ENCODE measurements around the gene S100A2.
A peak's percentile ranks its signal among the peaks of the same experiment; 100 is the strongest.
"Not testable (repeated sequence)": the region's sequence is repeated elsewhere in the genome, so short reads cannot be mapped to it uniquely, and the experiment has no call there.

Gene S100A2

DNA sequence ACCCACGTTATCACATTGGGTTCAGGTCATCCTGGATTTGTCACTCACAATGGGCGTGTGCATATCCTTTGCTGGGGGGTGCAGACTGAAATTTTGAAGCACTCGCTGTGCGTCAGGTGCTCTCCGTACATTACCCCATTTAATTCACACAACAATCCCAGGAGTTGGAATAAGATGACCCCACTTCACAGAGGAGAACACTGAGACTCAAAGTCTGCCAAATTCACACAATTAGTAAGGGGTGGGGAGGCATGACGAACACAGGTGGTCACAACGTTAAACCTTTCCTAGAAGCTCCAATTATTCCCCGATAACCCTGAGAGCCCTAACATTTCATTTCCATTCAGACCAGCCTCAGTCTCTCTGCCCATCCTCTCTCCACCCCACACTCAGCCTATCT lies 3.8 kb upstream of the S100A2 start:
- intact Hi-C loops (cut with DNase I) = no loop called here
- no peak for DNase-seq

DNA sequence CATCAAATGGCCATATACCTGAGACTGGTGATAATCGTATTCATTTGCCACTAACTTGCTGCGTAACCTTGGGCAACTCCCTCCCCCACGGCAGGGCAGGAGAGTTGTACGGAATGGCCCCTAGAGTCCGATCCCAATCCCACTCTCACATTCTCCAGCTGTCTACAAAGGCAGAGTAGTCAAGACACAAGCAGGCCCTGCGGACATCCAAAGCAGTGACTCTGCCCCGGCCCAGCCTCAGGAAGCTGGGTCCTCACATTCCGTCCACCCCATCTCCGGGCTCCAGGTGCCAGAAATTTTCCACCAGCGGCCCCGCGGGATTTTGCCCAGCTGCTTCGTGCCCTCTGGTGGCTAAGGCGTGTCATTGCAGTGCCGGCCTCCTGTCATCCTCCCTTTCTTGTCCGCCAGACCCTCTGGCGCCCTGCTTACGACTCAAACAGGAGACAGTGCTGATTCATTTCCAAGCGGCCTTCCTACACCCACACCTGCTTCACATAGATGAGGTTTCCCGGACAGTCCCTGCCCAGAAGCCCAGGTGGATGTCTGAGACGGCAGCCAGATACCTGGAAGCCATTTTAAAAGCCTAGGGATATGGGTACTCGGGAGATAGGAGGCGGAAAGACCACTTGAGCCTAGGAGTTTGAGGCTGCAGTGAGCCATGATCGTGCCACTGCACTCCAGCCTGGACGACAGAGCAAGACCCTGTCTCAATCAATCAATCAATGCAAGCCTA lies 2.9 kb upstream of the S100A2 start:
- intact Hi-C loops (cut with DNase I) = loop anchor here (1.0 kb wide), 1 partner anchor 58 kb away; no protein-coding TSS in a partner anchor
- DNase-seq = peak; percentile 74 to 96 (median 88)

DNA sequence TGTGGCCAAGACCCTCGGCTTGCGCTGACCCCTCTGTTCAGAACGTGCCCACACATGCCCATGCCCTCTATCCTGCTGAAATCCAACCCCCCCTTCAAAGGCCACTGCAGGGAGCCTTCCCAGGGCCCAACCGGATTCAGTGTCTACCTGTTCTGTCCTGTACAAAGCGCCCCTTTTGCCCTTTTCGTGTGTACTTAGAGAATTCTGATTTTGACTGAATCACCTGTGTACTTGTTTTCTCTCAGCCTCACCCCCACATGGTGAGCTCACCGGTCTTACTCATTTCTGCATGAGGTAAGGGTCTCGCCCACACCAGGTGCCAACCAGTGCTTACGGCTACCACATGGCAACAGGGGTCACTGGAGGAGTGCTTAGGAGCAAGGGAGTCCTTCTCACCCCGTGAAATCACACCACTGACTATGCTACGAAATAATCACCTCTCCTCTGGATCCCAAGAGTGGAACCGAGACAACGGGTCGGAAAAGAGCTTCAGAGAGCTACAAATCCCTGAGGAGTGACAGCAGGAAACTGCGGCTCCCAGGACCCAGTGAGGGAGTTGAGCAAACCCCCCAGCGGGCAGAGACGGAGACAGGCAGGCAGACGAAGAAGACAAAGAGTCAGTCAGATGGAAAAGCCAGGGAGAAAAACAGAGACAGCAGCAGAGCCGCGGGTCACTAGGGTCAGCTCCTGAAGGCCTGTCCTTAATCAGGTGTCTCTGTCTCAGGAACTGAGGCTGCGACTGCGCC lies 2.1 kb upstream of the S100A2 start:
- no peak for DNase-seq
- intact Hi-C loops (cut with DNase I) = loop anchor here (1.0 kb wide), 1 partner anchor 57 kb away; no protein-coding TSS in a partner anchor

DNA sequence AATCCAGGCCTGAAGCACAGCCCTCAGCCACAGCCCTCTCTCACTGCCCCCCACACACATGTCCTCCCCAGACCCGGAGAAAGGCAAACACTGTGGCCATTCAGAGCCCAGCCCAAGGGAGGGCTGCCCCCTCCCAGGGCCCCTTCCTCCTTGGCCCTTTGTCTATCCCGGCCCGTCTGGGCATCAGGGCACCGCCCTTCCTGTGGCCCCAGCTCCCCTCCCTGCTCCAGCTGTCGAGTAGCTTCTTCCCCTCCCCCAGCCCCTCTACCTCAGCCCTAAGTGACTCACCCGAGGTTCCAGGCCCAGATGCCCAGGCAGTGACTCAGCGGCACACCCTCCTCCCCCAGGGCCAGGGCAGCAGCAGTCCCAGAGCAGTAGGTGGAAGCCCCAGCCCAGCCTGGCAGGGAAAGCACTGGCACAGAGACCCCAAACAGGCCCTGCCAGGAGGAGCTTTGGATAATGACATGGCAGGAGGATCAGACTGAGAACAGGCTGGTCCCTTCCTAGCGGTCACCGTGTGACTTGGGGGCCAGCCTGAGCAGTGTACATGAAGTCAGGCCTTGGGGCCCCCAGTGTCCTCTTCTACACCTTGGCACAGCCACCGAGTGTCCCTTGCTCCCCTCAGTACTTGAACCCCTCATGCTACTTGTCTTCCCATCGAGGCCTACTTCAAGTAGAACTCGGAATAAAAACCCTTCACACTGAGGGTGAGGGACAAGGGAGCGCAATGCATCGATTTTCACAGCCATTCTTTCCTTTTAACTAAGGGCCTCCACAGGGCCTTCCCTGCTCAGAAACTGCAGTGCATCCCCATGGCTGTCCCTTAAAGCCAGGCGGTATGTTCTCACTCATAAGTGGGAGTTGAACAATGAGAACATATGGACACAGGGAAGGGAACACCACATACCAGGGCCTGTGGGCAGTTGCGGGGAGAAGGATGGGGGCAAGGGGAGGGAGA lies 1.0 kb upstream of the S100A2 start:
- intact Hi-C loops (cut with DNase I) = no loop called here
- peak in 40 of 42 donors; percentile 20 to 93 (median 54) for DNase-seq

DNA sequence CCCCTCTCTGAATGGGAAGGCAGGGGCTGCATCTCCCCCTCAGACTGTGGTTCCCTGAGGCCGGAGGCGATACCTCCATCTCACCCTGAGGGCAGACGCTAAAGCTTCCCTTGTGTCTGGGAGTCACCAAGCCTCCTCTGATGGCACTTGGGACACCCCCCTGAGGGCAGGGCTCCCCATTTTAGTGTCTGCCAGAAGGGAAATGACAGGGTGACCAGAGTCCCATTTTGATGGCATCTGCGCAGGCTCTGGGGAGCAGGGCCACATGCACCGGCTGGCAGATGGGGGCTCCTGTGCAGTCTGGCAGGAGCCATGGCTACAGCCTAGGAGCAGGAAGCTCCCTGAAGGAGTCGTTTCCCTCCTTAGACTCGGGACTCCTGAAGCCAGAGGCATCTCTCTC lies 1.7 kb downstream of the S100A2 start:
- no peak for DNase-seq
- intact Hi-C loops (cut with DNase I) = no loop called here

DNA sequence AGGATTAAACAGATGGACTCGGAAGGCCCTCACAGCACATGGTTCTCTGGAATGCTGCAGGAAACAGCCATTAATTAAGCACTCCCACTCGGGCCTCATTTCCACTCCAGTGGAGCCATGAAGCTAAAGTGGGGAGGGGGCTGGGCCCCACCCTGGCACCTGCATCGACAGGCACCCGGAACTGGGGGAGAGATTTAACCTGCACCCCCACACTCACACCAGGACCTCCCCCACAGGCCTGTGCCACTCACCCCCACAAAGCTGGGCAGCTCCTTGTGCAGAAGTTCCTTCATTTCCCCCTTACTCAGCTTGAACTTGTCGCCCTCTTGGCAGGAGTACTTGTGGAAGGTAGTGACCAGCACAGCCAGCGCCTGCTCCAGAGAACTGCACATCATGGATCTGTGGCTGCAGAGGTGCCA lies 2.2 kb downstream of the S100A2 start:
- DNase-seq = no peak
- intact Hi-C loops (cut with DNase I) = no loop called here

DNA sequence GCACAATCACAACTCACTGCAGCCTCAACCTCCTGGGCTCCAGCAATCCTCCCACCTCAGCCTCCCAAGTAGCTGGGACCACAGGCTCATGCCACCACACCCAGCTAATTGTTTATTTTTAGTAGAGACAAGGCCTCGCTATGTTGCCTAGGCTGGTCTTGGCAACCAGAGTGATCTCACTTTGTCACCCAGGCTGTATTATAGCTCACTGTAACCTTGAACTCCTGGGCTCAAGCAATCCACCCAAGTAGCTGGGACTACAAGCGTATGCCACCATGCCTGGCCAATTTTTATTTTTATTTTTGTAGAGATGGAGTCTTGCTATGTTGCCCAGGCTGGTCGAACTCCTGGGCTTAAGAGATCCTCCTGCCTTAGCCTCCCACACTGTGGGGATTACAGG lies 3.6 kb downstream of the S100A2 start:
- intact Hi-C loops (cut with DNase I) = not testable (repeated sequence)

DNA sequence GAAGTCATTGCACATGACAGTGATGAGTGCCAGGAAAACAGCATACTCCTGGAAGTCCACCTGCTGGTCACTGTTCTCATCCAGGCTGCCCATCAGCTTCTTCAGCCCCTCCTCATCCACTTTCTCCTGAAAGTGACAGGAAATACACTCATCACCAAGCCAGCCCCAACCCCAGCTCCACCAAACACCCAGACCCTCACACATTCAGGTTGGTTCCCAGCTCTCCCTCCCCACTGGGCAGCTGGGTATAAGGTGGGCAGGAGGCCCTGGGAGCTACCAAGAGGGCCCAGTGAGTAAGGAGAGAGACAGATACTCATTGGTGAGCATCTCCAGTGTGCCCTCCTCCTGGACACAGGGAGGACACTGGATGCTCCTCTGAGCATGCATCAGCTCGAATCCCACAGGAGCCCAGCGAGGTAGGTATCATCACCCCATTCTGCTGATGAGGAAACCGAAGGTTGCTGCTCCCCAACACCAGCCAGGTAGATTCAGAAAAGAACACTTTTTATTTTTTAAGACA lies 4.1 kb downstream of the S100A2 start:
- DNase-seq = no peak
- intact Hi-C loops (cut with DNase I) = no loop called here

More for the DNA sequence above, 3.6 kb downstream of the S100A2 start:
- not testable (repeated sequence) for DNase-seq

DNA sequence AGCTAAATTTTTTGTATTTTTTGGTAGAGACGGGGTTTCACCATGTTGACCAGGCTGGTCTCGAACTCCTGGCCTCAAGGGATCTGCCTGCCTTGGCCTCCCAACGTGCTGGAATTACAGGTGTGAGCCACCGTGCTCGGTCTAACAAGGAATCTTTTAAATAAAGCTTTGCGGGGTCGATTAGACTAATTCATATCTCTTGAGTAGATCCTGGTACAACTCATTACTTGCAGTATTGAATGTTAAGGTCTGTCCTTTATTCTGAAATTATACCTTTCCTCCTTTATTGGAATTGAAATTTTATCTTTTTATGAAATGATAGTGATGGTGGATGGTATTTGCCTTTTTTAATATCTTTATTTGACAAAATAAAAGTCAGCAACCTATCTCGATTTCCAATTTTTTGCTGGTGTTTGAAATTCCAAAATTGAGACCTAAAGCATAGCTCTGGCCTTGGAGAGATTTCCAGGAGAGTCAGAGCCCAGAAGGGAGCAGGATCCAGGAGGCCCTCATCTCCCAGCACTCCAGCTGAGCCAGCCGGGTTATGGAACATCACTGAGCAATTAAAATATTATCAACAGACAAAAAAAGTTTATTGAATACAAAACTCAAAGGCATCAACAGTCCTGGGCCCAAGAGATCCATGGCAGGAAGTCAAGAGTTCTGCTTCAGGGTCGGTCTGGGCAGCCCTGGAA lies 4.7 kb downstream of the S100A2 start:
- DNase-seq = no peak

DNA sequence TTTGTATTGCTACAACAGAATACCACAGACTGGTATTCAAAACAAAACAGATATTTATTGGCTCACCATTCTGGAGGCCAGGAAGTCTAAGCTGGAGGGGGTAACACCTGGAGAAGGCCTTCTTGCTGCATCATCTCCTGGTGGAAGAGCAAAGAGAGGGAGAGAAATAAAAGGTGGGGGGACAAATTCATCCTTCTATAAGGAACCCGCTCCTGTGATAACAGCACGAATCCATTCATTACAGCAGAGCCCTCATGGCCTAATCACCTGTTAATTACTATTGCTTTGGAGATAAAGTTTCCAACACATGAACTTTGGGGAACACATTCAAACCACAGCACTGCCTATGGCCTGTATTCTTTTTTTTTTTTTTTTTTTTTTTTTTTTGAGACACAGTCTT lies 5.4 kb downstream of the S100A2 start:
- DNase-seq = no peak
- intact Hi-C loops (cut with DNase I) = no loop called here

More for the DNA sequence above, 4.7 kb downstream of the S100A2 start:
- intact Hi-C loops (cut with DNase I) = no loop called here

DNA sequence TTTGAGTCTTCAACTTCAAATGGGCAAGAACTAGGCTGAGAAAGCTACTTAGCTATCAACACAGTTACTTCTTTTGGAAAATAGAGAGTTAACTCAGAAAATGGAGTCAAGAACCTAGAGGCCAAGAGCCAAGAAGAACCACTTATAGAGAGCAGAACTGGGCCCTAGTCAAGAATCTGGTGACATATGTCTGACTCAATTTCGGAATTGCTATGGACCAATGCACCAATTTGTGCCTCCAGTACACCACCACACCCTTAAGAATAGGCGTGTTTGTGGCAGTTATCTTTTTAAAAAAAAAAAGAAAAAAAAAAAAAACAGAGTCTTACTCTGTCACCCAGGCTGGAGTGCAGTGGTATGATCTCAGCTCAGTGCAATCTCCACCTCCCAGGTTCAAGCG lies 7.8 kb downstream of the S100A2 start:
- intact Hi-C loops (cut with DNase I) = no loop called here
- DNase-seq = no peak

DNA sequence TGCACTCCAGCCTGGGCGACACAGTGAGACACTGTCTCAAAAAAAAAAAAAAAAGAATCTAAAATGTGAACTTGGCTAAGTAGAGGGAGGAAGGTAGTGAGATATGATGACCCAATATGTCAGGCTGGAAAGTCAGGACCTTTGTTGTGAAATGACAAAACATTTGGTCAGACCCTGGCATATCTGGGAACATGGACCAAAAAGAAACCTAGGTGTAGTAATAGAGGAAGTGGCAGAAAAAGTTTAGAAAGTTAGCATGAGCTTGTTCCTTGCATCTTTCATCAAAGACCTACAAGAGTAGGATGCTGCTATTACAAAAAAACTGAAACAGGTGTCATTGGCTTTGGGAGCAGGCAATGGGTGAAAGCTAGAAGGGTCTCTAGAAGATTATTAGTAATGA lies 9.3 kb downstream of the S100A2 start:
- DNase-seq = no peak
- intact Hi-C loops (cut with DNase I) = no loop called here

DNA sequence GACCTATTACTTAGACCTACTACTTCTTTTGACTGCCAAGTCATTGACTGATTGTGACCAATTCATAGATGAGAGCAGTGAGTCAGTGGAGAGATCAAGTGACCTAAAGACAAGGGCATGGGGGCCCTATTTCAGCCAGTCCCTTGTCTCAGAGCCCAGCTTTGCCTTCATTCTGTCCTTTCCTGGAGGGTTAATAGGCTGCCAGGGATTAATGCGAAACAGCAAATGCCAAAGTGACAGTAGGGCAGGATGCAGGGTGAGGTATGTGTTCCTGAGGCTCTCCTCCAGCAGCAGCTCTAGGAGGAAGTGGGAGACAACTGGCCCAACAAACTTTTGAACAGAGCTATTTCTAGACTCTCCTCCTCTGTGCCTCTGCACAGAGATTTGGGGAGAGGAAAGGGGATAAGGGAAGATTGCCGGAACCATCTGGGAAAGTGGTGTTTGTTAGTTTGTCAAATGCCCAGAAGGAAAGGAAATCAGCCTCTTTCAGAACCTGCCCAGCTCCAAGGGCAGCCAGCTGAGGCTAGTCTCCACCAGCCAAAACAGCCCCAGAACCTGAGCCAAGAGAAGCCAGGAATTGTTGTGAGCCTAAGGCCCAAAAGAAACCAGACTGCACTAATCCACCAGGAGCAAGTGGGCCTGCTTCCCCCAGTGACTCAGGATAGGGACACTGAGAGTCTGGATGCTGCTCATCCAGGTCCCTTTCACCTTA lies 11.7 kb downstream of the S100A2 start:
- DNase-seq = peak in 1 of 42 donors; percentile 52
- intact Hi-C loops (cut with DNase I) = no loop called here

DNA sequence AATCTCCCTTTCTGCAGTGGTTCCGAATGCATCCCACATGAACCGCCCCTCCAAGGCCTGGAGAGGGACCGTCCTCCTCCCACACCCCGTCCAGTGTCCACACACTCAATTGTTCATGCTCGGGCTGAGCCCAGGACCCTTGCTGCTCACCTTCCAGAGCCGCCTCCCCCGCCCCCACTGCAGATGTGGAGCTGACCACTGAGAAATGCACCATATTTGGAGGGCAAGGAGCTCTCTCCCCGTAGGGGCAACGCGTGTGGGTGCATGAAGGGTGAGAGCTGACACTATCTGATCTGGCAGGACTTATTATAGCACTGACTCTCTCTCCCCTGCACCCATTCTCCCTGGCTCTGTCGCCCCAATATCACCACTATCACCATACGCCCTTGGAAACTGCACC lies 12.5 kb downstream of the S100A2 start:
- DNase-seq = no peak
- intact Hi-C loops (cut with DNase I) = no loop called here

DNA sequence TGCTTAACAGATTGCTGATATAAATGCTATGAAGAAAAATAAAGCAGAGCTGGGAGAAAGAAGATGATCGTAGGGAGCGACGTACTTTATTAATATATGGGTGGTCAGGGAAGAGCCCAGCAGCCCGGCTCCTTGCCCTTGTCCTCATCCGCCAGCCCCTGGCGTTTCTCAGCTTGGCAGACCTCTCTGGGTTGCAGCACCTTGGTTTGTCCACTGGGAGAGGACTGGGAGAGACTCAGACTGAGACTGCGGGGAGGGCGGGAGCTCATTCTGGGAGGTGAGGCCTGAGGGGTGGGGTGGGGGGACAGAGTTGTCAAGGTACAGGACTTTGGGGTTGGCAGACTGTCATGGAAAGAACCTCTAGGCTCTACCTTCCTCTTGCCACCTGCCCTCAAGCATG lies 13.3 kb downstream of the S100A2 start:
- intact Hi-C loops (cut with DNase I) = no loop called here
- no peak for DNase-seq

DNA sequence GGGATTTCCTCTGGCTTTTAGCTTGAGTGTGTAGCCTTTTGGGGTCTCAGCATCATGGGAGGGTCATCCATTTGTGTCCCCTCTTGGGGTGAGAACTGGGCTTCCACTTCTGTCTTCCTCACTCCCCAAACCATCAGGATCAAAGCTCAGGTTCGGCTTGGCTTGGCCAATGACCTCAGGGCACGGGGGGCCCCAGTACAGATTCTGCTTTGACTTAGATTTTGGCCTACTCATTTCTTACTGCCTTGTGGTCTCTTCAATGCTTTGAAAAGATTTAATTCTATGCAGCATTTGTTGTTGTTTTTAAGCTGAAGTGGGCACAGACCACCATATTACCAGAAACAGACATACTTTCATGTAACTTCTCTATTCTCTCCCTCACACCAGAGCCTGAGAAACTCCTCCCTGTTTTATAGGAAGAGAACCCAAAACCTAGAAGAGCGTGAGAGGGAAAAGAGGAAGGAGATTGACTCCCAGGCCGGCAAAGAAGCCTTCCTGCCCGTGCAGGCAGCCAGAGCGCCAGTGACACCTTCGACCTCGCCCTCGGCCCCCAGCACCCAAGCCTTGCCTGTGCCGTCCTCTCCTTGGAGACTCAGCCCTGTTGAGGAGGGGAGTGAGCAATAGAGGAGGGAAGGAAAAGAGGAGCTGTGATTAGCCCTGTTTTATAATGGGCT lies 14.7 kb downstream of the S100A2 start:
- no peak for DNase-seq

DNA sequence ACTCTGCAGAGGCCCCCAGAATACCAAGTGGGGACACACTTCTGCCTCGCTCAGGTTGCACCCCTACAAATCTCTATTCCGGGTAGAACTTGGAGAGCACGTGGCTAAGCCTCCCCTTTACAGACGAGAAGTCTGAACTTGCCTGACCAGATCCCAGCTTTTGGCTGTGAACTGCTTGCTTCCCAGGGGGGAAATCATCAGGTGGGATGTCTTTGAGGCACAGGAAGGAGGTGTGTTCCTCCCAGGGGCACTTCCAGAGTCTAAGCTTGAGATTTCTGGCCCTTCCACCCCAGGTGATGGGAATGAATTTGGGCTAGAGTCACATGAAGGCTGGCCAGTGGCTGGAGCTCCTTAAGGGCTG lies 15.3 kb downstream of the S100A2 start:
- no peak for DNase-seq
- intact Hi-C loops (cut with DNase I) = no loop called here

More for the DNA sequence above, 14.7 kb downstream of the S100A2 start:
- intact Hi-C loops (cut with DNase I) = no loop called here

Data from head of caudate nucleus (tissue), 42 donors.